ENCODE data around the gene LIPC.

- TF ChIP-seq POLR2A (IDR thresholded peaks at IDR 0.05) (no peak), CTCF (IDR thresholded peaks at IDR 0.05) (no peak)
Observed at GRCh38 chr15:58443308-58443707, 11.5 kb downstream of the LIPC start.
